ENCODE data around the gene ACVR1C. TPM values are rescaled to one million over a fixed set of nuclear protein-coding genes. Genes with fewer than 3 reads are reported as not detected.

The ACVR1C gene
- 0.58 and 0.85 TPM in 2 replicates for total RNA-seq

DNA sequence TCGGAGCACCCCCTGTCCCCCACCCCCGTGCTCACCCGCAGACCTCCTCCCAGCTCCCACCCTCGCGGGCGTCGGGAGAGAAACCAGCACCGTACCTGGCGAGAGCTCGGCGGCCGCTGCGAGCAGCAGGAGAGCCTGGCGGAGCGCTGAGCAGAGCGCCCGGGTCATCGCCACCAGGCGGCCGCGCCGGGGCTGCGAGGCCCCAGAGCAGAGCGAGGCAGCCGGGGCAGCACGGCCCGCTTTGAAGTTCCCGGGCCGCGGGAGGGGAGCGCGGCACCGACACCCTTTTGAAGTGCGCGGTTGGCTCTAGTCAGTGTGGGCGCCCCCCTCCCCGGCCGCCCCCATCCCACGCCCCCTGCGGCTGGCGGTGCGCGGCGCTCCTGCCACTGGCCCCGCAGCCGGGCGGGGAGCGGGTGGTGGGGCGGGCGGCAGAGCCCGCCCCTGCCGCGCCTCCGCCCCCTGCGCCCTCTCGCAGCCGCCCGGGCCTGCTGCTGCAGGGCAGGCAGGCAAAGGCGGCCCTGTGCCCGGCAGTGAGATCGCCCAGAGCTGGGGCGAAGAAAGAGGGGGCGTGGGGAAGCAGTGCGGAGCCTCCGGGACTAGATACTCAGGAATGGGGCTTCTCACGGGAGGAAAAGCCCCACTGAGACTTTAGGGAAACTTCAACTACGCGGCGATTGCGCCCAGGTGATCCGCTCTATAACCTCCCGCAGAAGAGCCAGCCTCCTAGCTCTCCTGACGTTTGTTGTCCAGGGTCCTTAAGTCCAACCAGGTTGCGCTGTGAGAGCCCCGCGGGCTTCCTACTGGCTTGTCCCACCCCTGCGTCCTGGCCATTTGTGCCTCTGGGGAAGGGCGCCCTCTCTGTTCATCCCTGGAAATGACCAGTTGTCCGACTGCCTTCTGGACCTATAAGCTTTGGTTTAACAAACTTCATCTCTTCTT lies at the start of gene ACVR1C:
TSS of gene ACVR1C (minus strand) at position 388 of the 939 bp plus-strand sequence. CDS start at position 168, 220 bp downstream.

Other genes with a start within 250 kb of the ACVR1C start
- gene CYTIP, start 184.8 kb downstream of the ACVR1C start, total RNA-seq = 5.0 and 5.9 TPM in 2 replicates
- 20.3 and 28.2 TPM in 2 replicates for gene ACVR1, start 247.5 kb upstream of the ACVR1C start, total RNA-seq